HG02642 (cell line): ENCODE measurements around the gene PIGS.
A peak's percentile ranks its signal among the peaks of the same experiment; 100 is the strongest.
"Not testable (repeated sequence)": the region's sequence is repeated elsewhere in the genome, so short reads cannot be mapped to it uniquely, and the experiment has no call there.

Source experiments
- ATAC-seq: cut with Tn5 transposase; IDR thresholded peaks from one replicate; pipeline ENCODE4 v1.9.1; 2021; ENCODE audit warnings: mild to moderate bottlenecking; ENCODE audit not compliant: unreplicated experiment, poor library complexity

Gene PIGS

GRCh38 chr17:28580959-28581358 is 9.6 kb upstream of the PIGS start:
- ATAC-seq: no peak

GRCh38 chr17:28579526-28579925 is 8.2 kb upstream of the PIGS start:
- ATAC-seq: no peak

GRCh38 chr17:28578246-28579195 is 7.2 kb upstream of the PIGS start:
- no peak for ATAC-seq

- ATAC-seq: no peak
Observed at GRCh38 chr17:28577466-28577824, 6.1 kb upstream of the PIGS start.

- ATAC-seq: peak; percentile 88
Observed at GRCh38 chr17:28576758-28577465, 5.6 kb upstream of the PIGS start, which contains the start of gene ALDOC. ALDOC (minus strand) TSS chr17:28576895; CDS start chr17:28575532, 1,363 bp downstream.

GRCh38 chr17:28576016-28576415 is 4.7 kb upstream of the PIGS start:
- ATAC-seq: not testable (repeated sequence)

GRCh38 chr17:28575126-28575795 is 3.9 kb upstream of the PIGS start:
- no peak for ATAC-seq

GRCh38 chr17:28574526-28574925 is 3.2 kb upstream of the PIGS start:
- no peak for ATAC-seq

GRCh38 chr17:28573966-28574480 is 2.7 kb upstream of the PIGS start:
- ATAC-seq: no peak

- ATAC-seq: no peak
Observed at GRCh38 chr17:28573521-28573920, 2.2 kb upstream of the PIGS start.

GRCh38 chr17:28573040-28573380 is 1.7 kb upstream of the PIGS start:
- no peak for ATAC-seq

- ATAC-seq: no peak
Observed at GRCh38 chr17:28572259-28573039, 1.1 kb upstream of the PIGS start.

- peak; percentile 30 for ATAC-seq
Observed at GRCh38 chr17:28570716-28571360, 486 bp downstream of the PIGS start.

GRCh38 chr17:28569446-28569845 is 1.9 kb downstream of the PIGS start:
- ATAC-seq: no peak

GRCh38 chr17:28567604-28568003 is 3.7 kb downstream of the PIGS start:
- ATAC-seq: no peak

GRCh38 chr17:28563475-28563874 is 7.8 kb downstream of the PIGS start:
- ATAC-seq: no peak

GRCh38 chr17:28555022-28555421 is 16.3 kb downstream of the PIGS start:
- ATAC-seq: no peak

- ATAC-seq: no peak
Observed at GRCh38 chr17:28554565-28554964, 16.8 kb downstream of the PIGS start.

GRCh38 chr17:28553000-28553505 is 18.3 kb downstream of the PIGS start:
- ATAC-seq: no peak
